Erythroblast (primary cell): ENCODE data around the gene CCDC117.
A peak's percentile ranks its signal among the peaks of the same experiment; 100 is the strongest.
"Not testable (repeated sequence)": the region's sequence is repeated elsewhere in the genome, so short reads cannot be mapped to it uniquely, and the experiment has no call there.

Experiments
- DNase-seq, 2 experiments: peaks; one replicate each; lab custom pipeline; 2025; lab: John Stamatoyannopoulos, UW
- GATA1 ChIP-seq: IDR thresholded peaks from 2 replicates; pipeline ENCODE4 v1.6.1; 2011; ENCODE audit warnings: low read depth, mild to moderate bottlenecking, control low read depth, low read length, moderate library complexity
- POLR2A ChIP-seq: IDR thresholded peaks from 2 replicates; pipeline ENCODE4 v1.6.1; 2011; ENCODE audit warnings: mild to moderate bottlenecking, low read length

CCDC117 gene

GRCh38 chr22:28750471-28750881 lies 22.0 kb upstream of the CCDC117 start:
- no peak for DNase-seq
- TF ChIP-seq GATA1 = no peak
- no peak for TF ChIP-seq POLR2A

DNA sequence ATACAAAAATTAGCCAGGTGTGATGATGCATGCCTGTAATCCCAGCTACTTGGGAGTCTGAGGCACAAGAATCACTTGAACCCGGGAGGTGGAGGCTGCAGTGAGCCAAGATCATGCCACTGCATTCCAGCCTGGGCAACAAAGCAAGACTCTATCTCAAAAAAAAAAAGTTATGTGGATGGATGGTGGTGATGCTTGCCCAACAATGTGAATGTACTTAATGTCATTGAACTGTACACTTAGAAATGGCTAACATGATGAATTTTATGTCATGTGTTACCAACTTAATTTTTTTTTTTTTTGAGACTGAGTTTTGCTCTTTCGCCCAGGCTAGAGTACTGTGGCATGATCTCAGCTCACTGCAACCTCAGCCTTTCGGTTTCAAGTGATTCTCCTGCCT lies 18.0 kb upstream of the CCDC117 start:
- DNase-seq = not testable (repeated sequence)

DNA sequence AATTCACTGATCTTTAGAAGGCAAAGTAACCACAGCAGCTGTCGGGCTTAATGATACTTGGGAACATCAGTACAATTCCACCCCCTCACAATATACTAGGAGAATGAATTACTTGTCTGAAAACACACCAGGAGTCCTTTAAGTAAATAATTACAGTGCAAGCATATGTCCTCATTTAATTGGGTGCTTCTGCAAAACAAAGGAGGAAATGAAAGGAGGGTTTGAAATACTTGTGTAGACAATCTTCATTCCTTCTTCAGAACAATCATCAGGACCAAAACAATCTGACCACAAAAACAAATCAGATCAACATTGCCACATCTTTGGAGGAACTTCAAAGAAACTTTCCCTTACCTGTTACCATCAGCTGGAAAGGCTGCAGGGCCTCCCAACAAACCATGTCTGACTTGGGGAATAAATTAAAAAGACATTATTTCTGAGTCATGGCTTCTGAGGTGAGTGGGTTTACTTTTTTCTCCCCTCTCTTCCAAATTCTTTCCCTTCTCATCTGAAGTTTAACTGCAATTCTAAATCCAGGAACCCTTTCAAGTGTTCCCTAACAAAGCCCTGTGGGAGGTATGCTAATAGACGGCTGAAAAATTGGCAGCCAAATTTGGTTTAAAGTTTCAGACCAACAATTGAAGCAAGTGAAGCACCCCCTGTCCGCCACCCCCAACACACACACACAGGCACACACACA lies 12.5 kb upstream of the CCDC117 start:
- TF ChIP-seq GATA1 (no peak), POLR2A (no peak)
- no peak for DNase-seq

DNA sequence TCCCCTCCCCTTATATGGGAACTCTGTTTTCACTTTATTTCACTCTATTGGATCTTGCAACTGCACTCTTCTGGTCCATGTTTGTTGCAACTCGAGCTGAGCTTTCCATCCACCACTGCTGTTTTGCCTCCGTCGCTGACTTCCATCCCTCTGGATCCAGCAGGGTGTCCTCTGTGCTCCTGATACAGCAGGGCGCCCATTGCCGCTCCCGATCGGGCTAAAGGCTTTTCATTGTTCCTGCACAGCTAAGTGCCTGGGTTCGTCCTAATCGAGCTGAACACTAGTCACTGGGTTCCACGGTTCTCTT lies 11.1 kb upstream of the CCDC117 start:
- DNase-seq = no peak
- TF ChIP-seq POLR2A (no peak), GATA1 (no peak)

DNA sequence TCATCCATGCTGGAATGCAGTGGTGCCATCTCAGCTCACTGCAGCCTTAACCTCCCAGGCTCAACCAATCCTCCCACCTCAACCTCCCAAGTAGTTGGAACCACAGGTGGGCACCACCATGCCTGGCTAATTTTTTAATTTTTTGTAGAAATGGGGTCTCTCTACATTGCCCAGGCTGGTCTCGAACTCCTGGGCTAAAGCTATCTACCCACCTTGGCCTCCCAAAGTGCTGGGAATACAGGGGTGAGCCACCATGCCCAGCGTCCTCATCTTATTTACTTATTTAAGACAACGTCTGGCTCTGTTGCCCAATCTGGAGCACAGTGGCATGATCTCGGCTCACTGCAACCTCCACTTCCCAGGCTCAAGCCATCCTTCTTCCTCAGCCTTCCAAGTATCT lies 10.5 kb upstream of the CCDC117 start:
- not testable (repeated sequence) for DNase-seq

DNA sequence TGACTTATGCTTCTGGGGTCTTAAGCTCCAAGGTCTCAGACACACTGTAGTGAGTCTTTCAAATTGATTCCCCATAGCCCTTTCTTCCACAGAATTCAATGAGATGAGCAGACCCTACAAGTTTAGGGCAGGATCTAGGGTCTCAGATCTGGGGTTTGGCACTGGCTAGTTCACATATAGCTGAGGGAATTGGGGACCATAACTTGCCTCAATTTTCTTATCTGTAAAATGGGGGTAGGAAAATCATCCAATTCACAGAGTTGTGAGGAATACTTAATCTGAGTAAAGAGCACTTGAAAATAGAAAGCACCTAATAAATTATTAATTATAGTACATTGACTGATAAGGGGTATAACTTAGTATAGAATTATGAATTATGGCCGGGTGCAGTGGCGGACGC lies 5.9 kb upstream of the CCDC117 start:
- no peak for DNase-seq
- TF ChIP-seq GATA1 (no peak), POLR2A (no peak)

DNA sequence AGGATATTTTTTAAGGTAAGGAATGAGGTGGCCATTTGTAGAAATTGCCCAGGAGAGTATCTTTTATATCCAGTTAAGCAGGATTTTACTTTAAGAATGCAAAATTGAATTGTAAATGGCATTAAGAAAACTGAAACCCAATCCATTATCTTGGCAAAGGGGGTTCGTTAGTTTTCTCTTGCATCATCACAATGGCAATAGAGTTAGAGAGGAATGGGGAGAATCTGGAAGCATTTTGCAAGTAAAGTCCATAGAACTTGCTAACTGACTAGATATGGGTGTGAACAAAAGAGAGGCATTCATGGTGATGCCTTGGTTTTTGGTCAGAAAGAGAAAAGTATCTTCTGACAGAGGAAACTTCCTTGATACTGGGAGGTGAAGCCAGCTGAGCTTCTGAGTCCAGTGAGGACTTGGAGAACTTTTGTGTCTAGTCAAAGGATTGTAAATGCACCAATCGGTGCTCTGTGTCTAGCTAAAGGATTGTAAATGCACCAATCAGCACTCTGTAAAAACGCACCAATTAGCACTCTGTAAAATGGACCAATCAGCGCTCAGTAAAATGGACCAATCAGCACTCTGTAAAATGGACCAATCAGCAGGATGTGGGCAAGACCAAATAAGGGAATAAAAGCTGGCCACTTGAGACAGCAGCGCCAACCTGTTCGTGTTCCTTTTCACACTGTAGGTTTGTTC lies 3.6 kb upstream of the CCDC117 start:
- DNase-seq = peak; percentile 31 to 38

DNA sequence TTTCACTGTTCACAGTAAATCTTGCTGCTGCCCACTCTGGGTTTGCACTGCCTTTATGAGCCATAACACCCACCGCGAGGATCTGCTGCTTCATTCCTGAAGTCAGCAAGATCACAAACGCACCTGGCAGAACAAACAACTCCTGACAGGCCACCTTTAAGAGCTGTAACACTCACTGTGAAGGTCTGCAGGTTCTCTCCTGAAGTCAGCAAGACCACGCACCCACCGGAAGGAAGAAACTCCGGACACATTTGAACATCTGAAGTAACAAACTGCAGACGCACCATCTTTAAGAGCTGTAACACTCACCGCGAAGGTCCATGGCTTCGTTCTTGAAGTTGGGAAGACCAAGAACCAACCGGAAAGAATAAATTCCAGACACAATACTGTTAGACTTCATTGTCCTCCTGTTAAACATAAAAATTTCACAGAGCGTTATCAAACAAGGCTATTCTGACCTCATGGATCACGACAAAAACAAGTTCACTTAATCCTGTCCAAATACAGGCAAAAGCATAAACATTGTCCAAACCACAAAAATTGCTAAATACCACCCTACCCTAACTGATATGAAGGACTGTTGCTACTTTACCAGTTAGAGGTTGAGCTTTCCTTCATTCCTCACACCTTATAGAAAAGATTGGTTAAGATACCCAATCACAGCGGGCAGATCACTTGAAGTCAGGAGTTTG lies 3.0 kb upstream of the CCDC117 start:
- DNase-seq = no peak
- TF ChIP-seq GATA1 = no peak
- TF ChIP-seq POLR2A = no peak

More for the DNA sequence above, 3.6 kb upstream of the CCDC117 start:
- TF ChIP-seq GATA1 (no peak), POLR2A (no peak)

GRCh38 chr22:28771195-28771791 lies 1.2 kb upstream of the CCDC117 start:
- DNase-seq = no peak
- TF ChIP-seq POLR2A (no peak), GATA1 (no peak)

DNA sequence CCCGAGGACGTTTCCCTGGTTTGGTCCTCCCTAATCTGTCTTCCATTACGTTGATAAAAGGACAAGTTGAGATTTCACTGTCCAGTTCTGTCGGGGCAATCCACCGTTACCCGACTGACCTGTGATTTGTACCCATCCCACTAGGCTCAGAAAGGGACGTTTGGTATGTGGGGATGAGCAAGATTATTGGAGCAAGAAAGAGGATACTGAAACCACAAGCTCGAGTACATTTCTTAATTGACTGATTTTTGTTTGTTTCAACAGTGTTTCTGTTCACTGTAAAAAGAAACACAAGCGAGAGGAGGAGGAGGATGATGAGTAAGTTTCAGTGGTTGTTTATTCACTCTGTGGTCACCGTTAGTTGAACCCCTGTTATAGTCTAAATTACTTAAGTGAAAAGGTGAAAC lies 969 bp downstream of the CCDC117 start:
- no peak for TF ChIP-seq GATA1
- no peak for TF ChIP-seq POLR2A
- no peak for DNase-seq

GRCh38 chr22:28774378-28774777 lies 1.9 kb downstream of the CCDC117 start:
- DNase-seq = no peak
- TF ChIP-seq POLR2A (no peak), GATA1 (no peak)

DNA sequence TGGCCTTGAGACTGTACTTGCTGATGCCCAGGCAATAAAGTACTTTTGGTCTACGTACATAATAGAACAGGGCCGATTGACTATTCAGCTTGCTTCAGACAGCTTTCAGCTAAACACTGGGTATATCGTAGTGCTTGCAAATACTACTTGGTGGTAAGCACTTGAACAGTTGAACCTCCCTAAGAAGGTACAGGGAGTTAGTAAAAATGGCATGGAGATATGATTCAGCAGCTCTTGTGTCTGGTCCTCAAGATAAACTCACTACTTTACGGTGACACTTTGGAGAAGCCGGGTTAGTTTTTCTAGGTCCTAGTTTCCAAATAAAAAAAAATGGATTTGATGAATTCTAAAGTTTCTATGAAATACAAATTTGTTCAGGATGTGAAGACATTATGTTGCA lies 7.3 kb downstream of the CCDC117 start:
- peak; percentile 80 to 82 for DNase-seq
- no peak for TF ChIP-seq POLR2A
- TF ChIP-seq GATA1 = no peak

DNA sequence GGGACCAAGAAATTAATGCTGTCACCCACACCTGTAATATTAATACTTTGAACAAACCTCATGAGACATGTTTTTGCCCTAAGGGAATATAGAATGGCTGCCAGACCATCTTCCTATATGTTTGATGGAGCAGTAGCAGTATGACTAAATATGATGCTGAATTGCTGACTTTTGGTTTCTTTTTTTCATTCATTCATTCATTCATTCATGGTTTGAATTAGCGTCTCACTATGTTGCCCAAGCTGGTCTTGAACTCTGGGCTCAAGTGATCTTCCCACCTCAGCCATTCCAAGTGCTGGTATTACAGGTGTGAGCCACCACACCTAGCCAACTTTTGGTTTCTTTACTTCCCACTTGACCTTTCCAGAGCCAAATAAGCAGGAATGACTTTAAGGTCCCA lies 7.8 kb downstream of the CCDC117 start:
- TF ChIP-seq POLR2A (no peak), GATA1 (no peak)

DNA sequence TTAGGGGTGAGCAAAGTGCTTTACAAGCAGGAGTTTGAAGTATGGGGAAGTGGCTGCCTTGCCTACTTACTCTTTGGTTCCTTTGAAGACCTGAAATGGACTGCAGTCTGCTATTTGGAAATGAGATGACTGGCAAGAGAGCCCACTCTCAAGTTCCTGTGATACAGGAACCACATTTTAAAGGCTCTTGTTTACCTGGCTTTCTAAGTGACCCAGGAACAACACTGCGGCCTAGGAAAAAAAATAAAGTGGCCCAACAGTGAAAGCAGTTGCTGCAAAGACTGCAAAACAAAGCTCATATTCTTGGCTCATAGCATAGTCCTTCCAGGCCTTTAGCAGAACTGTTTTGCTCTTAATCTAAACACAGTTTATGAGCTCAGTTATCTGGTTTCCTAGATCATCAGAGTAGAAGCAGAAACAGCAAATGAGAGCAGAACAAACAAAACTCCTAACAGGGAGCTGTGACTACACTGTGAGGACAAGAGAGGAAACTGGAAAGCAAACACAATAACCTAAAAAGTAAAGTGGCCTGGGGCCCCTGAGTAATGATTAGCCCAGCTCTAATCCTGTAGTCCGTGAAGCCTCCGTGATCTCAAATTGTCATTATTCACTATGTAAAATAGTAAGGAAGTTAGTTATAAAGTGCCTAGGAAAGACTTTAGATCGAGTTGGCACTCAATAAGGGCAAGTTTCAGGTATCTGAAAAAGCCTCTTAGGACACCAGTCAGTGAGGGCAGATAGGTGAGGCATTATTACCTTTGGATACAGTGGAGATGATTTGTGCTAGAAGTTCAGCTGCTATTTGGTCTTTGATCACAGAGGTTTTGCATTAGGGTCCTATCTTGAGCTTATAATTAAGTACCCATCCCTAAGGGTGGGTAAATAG lies 11.5 kb downstream of the CCDC117 start:
- TF ChIP-seq GATA1 (no peak), POLR2A (no peak)
- no peak for DNase-seq

More for the DNA sequence above, 7.8 kb downstream of the CCDC117 start:
- DNase-seq = no peak

DNA sequence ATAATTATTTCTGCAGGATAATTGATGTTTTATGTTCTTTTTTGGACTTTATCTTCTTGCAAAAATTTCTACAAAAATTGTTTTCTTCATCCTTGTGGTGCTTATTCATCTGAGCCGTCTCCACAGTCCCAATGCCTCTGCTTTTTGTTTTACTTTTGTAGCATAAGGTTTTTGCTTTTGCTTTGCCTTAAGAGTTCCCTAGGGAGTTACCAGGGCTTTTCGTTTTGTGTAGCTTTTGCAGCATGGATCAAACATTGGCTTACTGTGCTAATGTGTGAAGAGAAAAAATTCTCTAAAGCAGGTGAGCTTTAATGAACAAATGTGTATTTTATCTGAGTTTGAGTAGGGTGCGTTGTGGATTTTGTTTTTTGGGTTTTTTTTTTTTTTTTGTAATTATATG lies 16.1 kb downstream of the CCDC117 start:
- no peak for TF ChIP-seq POLR2A
- TF ChIP-seq GATA1 = no peak
- DNase-seq = no peak
